ENCODE data around the gene CDH11.

GRCh38 chr16:64973171-64973570 lies 148.7 kb downstream of the CDH11 start:
- TF ChIP-seq CTCF (IDR thresholded peaks at IDR 0.05; ENCODE audit: low read depth, low read length): no peak
- no peak for TF ChIP-seq EZH2phosphoT487 (IDR thresholded peaks at IDR 0.05; ENCODE audit: low read depth)
